ENCODE results near the gene TRRAP. TPM values are rescaled to one million over a fixed set of nuclear protein-coding genes. Genes with fewer than 3 reads are reported as not detected.

Gene TRRAP
- total and polyA plus RNA-seq, 2 experiments from 2014 or later, result 9.0 to 39.4 TPM

- peak in 1 of 2 donors; percentile 33 for DNase-seq (ENCODE audit: low read depth in 1 of 2, low spot score in 1 of 2)
Measured at GRCh38 chr7:99004216-99004615, 125.9 kb downstream of the TRRAP start.

GRCh38 chr7:99004781-99005500 is 126.6 kb downstream of the TRRAP start:
- Histone ChIP-seq H3K4me3 (no peak overlapping the region), H3K4me1 (ENCODE audit: low read depth) (peaks cover 7% of the 10 kb centered on the region), H3K27ac (no peak overlapping the region), H3K36me3 (peaks cover 35% of the 10 kb centered on the region), H3K27me3 (no peaks in the 10 kb centered on the region), H3K9me3 (ENCODE audit: low read depth) (no peaks in the 10 kb centered on the region)
- peak in 1 of 2 donors; percentile 8 for DNase-seq (ENCODE audit: low read depth in 1 of 2, low spot score in 1 of 2)
- TF ChIP-seq CTCF (IDR thresholded peaks at IDR 0.05; ENCODE audit: low read depth, low read length), result no peak

More at GRCh38 chr7:99004216-99004615, 125.9 kb downstream of the TRRAP start:
- Histone ChIP-seq H3K9me3 (ENCODE audit: low read depth) (no peaks in the 10 kb centered on the region), H3K27me3 (no peaks in the 10 kb centered on the region), H3K4me3 (no peak overlapping the region), H3K36me3 (peaks cover 42% of the 10 kb centered on the region), H3K27ac (no peak overlapping the region), H3K4me1 (ENCODE audit: low read depth) (peaks cover 6% of the 10 kb centered on the region)
- TF ChIP-seq CTCF (IDR thresholded peaks at IDR 0.05; ENCODE audit: low read depth, low read length), result no peak

GRCh38 chr7:99005776-99006175 is 127.4 kb downstream of the TRRAP start:
- Histone ChIP-seq H3K4me3 (no peak overlapping the region), H3K27ac (no peak overlapping the region), H3K36me3 (peaks cover 38% of the 10 kb centered on the region), H3K9me3 (ENCODE audit: low read depth) (no peaks in the 10 kb centered on the region), H3K27me3 (no peaks in the 10 kb centered on the region), H3K4me1 (ENCODE audit: low read depth) (peaks cover 7% of the 10 kb centered on the region)
- no peak for DNase-seq (ENCODE audit: low read depth in 1 of 2, low spot score in 1 of 2)
- TF ChIP-seq CTCF (IDR thresholded peaks at IDR 0.05; ENCODE audit: low read depth, low read length), result no peak

GRCh38 chr7:99006739-99007424 is 128.6 kb downstream of the TRRAP start:
- H3K27ac ChIP-seq, result no peak overlapping the region
- DNase-seq (ENCODE audit: low read depth in 1 of 2, low spot score in 1 of 2), result no peak
- H3K9me3 ChIP-seq (ENCODE audit: low read depth), result no peaks in the 10 kb centered on the region
- H3K36me3 ChIP-seq, result peaks cover 45% of the 10 kb centered on the region
- no peaks in the 10 kb centered on the region for H3K27me3 ChIP-seq
- H3K4me3 ChIP-seq, result no peak overlapping the region
- H3K4me1 ChIP-seq (ENCODE audit: low read depth), result peaks cover 7% of the 10 kb centered on the region
- TF ChIP-seq CTCF (IDR thresholded peaks at IDR 0.05; ENCODE audit: low read depth, low read length), result no peak

- Histone ChIP-seq H3K27ac (peak overlapping the region; percentile 31), H3K27me3 (no peaks in the 10 kb centered on the region), H3K9me3 (ENCODE audit: low read depth) (no peaks in the 10 kb centered on the region), H3K36me3 (peaks cover 51% of the 10 kb centered on the region), H3K4me1 (ENCODE audit: low read depth) (peaks cover 7% of the 10 kb centered on the region), H3K4me3 (no peak overlapping the region)
- TF ChIP-seq CTCF (IDR thresholded peaks at IDR 0.05; ENCODE audit: low read depth, low read length), result no peak
- no peak for DNase-seq (ENCODE audit: low read depth in 1 of 2, low spot score in 1 of 2)
Measured at GRCh38 chr7:99008181-99008631, 129.9 kb downstream of the TRRAP start.
